ENCODE measurements around the gene IL21R.
"Not testable (repeated sequence)": the region's sequence is repeated elsewhere in the genome, so short reads cannot be mapped to it uniquely, and the experiment has no call there.

The IL21R gene

DNA sequence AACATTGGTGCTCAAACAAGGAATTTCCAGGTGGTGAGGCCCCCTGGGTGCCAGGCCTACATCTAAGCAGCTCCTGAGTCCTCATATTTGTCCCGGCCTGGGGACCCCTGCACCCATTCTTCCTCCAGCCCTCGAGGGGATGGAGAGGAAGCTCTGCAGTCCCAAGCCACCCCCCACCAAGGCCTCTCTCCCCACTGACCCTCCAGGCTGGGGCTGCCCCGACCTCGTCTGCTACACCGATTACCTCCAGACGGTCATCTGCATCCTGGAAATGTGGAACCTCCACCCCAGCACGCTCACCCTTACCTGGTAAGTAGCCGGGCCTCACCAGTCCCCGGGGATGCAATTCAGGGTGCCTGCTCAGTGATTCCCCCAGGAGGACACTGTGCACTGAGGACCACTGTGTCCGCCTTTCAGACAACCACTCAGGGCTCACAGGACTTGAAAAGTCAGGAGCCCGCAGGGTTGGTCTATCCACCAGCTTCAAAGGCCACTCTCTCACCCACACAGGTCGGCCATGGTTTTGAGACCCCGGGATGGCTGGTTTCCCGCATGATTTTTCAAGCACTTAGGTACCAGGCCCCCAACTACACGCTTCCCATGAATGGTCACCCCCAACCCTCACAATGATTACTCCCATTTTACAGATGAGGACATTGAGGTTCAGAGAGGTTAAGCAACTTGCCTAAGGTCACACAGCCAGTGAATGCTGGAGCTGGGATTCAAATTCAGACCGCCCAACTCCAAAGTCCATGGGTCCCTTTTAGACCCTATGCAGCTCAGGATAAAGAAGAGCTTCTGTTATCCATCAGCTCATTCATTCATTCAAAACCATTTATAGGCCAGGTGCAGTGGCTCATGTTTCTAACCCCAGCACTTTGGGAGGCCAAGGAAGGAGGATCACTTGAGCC lies 32.4 kb downstream of the IL21R start:
- TF ChIP-seq, protein P1, sequence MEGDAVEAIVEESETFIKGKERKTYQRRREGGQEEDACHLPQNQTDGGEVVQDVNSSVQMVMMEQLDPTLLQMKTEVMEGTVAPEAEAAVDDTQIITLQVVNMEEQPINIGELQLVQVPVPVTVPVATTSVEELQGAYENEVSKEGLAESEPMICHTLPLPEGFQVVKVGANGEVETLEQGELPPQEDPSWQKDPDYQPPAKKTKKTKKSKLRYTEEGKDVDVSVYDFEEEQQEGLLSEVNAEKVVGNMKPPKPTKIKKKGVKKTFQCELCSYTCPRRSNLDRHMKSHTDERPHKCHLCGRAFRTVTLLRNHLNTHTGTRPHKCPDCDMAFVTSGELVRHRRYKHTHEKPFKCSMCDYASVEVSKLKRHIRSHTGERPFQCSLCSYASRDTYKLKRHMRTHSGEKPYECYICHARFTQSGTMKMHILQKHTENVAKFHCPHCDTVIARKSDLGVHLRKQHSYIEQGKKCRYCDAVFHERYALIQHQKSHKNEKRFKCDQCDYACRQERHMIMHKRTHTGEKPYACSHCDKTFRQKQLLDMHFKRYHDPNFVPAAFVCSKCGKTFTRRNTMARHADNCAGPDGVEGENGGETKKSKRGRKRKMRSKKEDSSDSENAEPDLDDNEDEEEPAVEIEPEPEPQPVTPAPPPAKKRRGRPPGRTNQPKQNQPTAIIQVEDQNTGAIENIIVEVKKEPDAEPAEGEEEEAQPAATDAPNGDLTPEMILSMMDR (IDR thresholded peaks at IDR 0.05; ENCODE audit: extremely low read depth, missing control alignments), result no peak
- DNase-seq (ENCODE audit: low spot score), result no peak

- not testable (repeated sequence) for DNase-seq (ENCODE audit: low spot score)
Observed at GRCh38 chr16:27435146-27435545, 33.2 kb downstream of the IL21R start.

GRCh38 chr16:27436065-27436464 lies 34.1 kb downstream of the IL21R start:
- TF ChIP-seq, protein P1 (IDR thresholded peaks at IDR 0.05; ENCODE audit: extremely low read depth, missing control alignments), result no peak
- no peak for DNase-seq (ENCODE audit: low spot score)

- no peak for DNase-seq (ENCODE audit: low spot score)
- TF ChIP-seq, protein P1 (IDR thresholded peaks at IDR 0.05; ENCODE audit: extremely low read depth, missing control alignments), result no peak
Observed at GRCh38 chr16:27436921-27437650, 35.1 kb downstream of the IL21R start.

DNA sequence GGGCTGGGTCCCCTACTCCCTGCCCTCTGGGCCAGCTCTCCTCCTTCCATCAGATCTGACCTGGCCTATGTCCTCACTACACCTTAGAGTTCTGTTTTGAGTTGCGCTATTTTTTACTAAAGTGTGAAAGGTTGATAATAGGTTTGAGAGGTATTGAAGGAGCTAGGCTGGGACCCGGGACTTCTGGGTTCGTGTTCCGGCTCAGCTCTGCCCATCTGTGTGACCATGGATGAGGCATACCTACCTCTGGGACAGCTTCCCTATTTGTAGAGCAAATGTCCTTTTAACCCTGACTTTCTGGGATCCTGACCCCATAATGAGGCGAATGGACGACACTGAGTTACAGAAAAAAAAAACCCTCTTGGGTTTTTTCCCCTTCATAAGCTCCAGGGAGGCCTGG lies 36.0 kb downstream of the IL21R start:
- no peak for DNase-seq (ENCODE audit: low spot score)
- TF ChIP-seq, protein P1 (IDR thresholded peaks at IDR 0.05; ENCODE audit: extremely low read depth, missing control alignments), result no peak

GRCh38 chr16:27439271-27440018 lies 37.5 kb downstream of the IL21R start:
- TF ChIP-seq, protein P1 (IDR thresholded peaks at IDR 0.05; ENCODE audit: extremely low read depth, missing control alignments), result no peak
- no peak for DNase-seq (ENCODE audit: low spot score)

- no peak for DNase-seq (ENCODE audit: low spot score)
- TF ChIP-seq, protein P1 (IDR thresholded peaks at IDR 0.05; ENCODE audit: extremely low read depth, missing control alignments), result no peak
Observed at GRCh38 chr16:27441276-27441675, 39.3 kb downstream of the IL21R start.
